H1 (cell line): Measurements from ENCODE around the gene LRRC39. TPM values are rescaled to one million over a fixed set of nuclear protein-coding genes. Genes with fewer than 3 reads are reported as not detected.

ENCODE experiments used
- CHD7 ChIP-seq: fragments of 300-600 bp; sonication (generic); IDR thresholded peaks from 2 replicates; pipeline ENCODE4 v1.7.1; 2012; ENCODE audit warnings: low read length, moderate library complexity, mild to moderate bottlenecking, inconsistent platforms; ENCODE audit not compliant: insufficient replicate concordance
- CREB1 ChIP-seq: IDR thresholded peaks from 2 replicates; pipeline ENCODE4 v1.6.1; 2012; ENCODE audit warnings: inconsistent platforms
- POLR2AphosphoS5 ChIP-seq: IDR thresholded peaks from 2 replicates; pipeline ENCODE4 v1.6.1; 2011; ENCODE audit warnings: low read depth, low read length
- SIN3A ChIP-seq, 2 experiments: IDR thresholded peaks in 1 of 2; conservative IDR thresholded peaks in 1 of 2; 2 replicates each; pipeline ENCODE4 v1.6.1; 2011 to 2012; ENCODE audit warnings: low read length in 2 of 2, improper control_type of control experiment in 1 of 2, low read depth in 1 of 2, mild to moderate bottlenecking in 1 of 2
- polyA plus RNA-seq, 7 experiments: library from polyadenylated mRNA; depleted of rRNA in 3 of 7; stranded (reverse) in 5 of 7; unstranded in 2 of 7; fragments of >200 nt in 5 of 7; fragments of 200-250 nt in 2 of 7; gene quantifications; 1 replicate in 5 of 7; 2 replicates in 1 of 7; 4 replicates in 1 of 7; pipeline versions ENCODE4 v1.2.1 to v1.2.3, GENCODE V29; 2011 to 2013; ENCODE audit warnings: missing spikeins in 2 of 7, mixed read lengths in 2 of 7
- total RNA-seq: library from RNA; stranded (reverse); fragmentation: NEBNext Ultra II Directional; extraction: Animal tissue kit (Norgen Biotek cat#: 25700); gene quantifications from 2 replicates; pipeline ENCODE4 v1.2.1, GENCODE V29; 2021

The LRRC39 gene
- total and polyA plus RNA-seq, 2 of the 8 experiments (the other 6 are each of a cell fraction or from before 2014, with no cell fraction given) = 0.33 to 0.39 TPM

- TF ChIP-seq CHD7 = no peak
- no peak for TF ChIP-seq SIN3A (conservative IDR thresholded peaks at IDR 0.05 in 1 of 2, IDR thresholded peaks at IDR 0.05 in 1 of 2; ENCODE audit: low read depth in 1 of 2, low read length in 2 of 2)
- no peak for TF ChIP-seq CREB1
- no peak for TF ChIP-seq POLR2AphosphoS5
These were observed 9.9 kb upstream of the LRRC39 start (continued) for GRCh38 chr1:100187912-100188311.
